ENCODE data around the gene CES3.
"Not testable (repeated sequence)": the region's sequence is repeated elsewhere in the genome, so short reads cannot be mapped to it uniquely, and the experiment has no call there.

CES3 gene

GRCh38 chr16:66927918-66928649 lies 33.0 kb upstream of the CES3 start:
- DNase-seq = no peak

GRCh38 chr16:66928702-66929388 lies 32.2 kb upstream of the CES3 start:
- DNase-seq = peak in 1 of 2 donors; percentile 31

- no peak for DNase-seq
Observed at GRCh38 chr16:66930189-66930588, 30.9 kb upstream of the CES3 start.

- no peak for DNase-seq
Observed at GRCh38 chr16:66931665-66932064, 29.4 kb upstream of the CES3 start.

GRCh38 chr16:66932076-66932475 lies 29.0 kb upstream of the CES3 start:
- DNase-seq = no peak

- DNase-seq = no peak
Observed at GRCh38 chr16:66933776-66934137, 27.3 kb upstream of the CES3 start.

GRCh38 chr16:66934138-66934838 lies 26.8 kb upstream of the CES3 start, which contains the start of gene CIAO2B:
Gene CIAO2B, minus strand, starts transcription at chr16:66934402. Its CDS starts 38 bp downstream, at chr16:66934364.
- DNase-seq = peak; percentile 85 to 91

- not testable (repeated sequence) for DNase-seq
Observed at GRCh38 chr16:66934839-66935313, 26.2 kb upstream of the CES3 start.

- DNase-seq = no peak
Observed at GRCh38 chr16:66935314-66936011, 25.6 kb upstream of the CES3 start, which contains the start of gene CES2. Gene CES2, plus strand, starts transcription at chr16:66935516. Its CDS starts 120 bp downstream, at chr16:66935636.

- no peak for DNase-seq
Observed at GRCh38 chr16:66936462-66936861, 24.6 kb upstream of the CES3 start.

GRCh38 chr16:66936889-66937554 lies 24.0 kb upstream of the CES3 start:
- no peak for DNase-seq

GRCh38 chr16:66937725-66938337 lies 23.2 kb upstream of the CES3 start:
- DNase-seq = no peak

- no peak for DNase-seq
Observed at GRCh38 chr16:66939366-66939765, 21.7 kb upstream of the CES3 start.

- DNase-seq = no peak
Observed at GRCh38 chr16:66940236-66940635, 20.8 kb upstream of the CES3 start.

GRCh38 chr16:66942981-66943380 lies 18.1 kb upstream of the CES3 start:
- DNase-seq = no peak

GRCh38 chr16:66943426-66944053 lies 17.5 kb upstream of the CES3 start:
- no peak for DNase-seq

- DNase-seq = no peak
Observed at GRCh38 chr16:66944054-66944441, 17.0 kb upstream of the CES3 start.

- DNase-seq = not testable (repeated sequence)
Observed at GRCh38 chr16:66944971-66945370, 16.1 kb upstream of the CES3 start.

GRCh38 chr16:66945939-66946338 lies 15.1 kb upstream of the CES3 start:
- no peak for DNase-seq

GRCh38 chr16:66946541-66946940 lies 14.5 kb upstream of the CES3 start:
- DNase-seq = no peak

GRCh38 chr16:66946974-66947301 lies 14.1 kb upstream of the CES3 start:
- DNase-seq = no peak

Measured in CD4-positive, alpha-beta T cell treated with Interferon alpha-2 for 1 hour (primary cell).